SKM-1 (cell line): ENCODE measurements around the gene LINGO3.
"Not testable (repeated sequence)": the region's sequence is repeated elsewhere in the genome, so short reads cannot be mapped to it uniquely, and the experiment has no call there.

Experiments
- DNase-seq: peaks from one replicate; lab custom pipeline; 2025; ENCODE audit not compliant: unreplicated experiment; lab: John Stamatoyannopoulos, UW

The LINGO3 gene

DNA sequence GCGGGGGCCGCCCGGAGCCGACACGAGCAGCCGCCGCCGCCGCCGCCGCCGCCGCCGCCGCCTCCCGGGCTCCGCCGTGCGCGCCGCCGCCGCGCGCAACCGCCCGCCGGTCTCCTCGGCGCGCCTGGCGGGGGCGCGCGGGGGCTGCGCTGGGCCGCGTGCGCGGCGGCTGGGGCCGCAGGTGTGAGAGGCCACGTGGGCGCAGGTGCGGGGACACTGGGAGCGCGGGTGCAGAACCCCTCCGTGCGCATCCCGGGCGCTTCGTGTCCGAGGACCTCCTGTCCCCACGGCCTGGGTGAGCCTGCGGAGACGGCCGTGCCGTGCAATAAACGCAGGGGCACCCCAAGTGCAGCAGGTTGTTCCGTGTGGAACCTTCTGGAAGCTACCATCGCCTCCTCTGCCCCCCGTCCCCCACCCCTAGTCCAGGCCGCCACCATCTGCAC, at the start of gene LINGO3:
Gene LINGO3 (minus strand): TSS at position 41 of the 443 bp plus-strand sequence. CDS start 16,378 bp downstream, outside the sequence.
- DNase-seq: no peak

DNA sequence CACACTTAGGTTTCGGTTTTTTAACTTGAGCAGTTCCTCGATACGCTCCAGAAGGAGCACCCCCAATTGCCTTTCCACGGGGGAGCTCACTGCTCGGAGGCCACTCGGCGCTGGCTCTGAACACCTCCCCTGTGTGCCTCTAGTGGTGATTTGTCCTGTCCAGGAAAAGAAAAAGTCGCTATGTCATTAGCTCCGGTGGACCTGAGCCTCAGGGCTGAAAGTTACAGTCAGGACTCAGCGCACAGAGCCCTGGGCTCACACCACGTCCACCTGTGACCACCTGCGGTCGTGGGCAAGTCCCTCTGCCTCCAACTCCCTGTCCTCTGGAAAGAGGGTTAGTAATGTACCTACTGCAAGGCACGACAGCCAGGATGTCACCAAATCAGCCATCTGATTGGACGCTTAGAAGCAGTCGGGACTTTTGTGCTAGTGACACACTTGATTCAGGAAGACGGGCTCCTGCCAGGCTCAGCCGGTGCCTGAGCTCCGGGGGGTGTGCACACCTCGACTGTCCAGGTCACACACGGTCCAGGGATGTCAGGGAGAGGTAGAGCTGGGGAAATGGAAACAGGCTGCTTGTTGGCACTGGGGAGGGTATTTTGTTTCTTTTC, 48.2 kb upstream of the LINGO3 start:
- DNase-seq: no peak

GRCh38 chr19:2355168-2356035, 47.4 kb upstream of the LINGO3 start:
- no peak for DNase-seq

GRCh38 chr19:2354670-2355069, 46.7 kb upstream of the LINGO3 start:
- DNase-seq: no peak

DNA sequence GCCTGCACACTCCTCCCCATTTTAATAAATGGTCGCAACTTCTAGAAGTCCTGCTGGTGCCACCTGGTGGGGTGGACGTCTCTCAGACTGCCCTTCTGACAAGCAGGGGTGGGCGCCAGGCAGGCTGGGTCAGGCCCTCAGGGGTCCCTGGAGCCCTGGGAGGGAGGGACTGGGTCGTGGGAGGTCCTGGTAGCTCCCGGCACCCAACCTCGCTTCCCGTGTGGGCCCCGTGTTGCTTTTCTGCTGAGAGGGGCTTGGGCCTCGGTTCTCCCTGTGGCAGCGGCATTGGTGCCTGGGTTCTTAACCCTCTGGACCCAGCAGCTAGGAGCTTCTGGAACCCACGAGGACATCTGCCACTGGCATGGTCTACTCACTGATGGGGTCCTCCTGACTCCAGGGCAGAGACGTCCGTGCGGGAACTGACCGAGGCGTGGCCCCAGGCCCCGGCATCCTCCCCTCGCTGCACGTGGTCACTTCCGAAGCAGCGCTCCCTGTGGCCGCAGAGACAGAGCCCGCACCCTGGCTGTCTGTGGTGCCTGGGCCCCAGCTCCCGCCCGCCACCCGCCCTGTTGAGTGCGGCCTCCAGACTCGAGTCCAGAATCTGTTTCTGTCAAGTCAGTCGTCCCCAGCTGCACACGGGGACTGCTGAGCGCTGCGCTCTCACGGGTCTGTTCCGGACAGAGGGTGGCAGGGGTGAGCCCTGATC, 46.1 kb upstream of the LINGO3 start:
- no peak for DNase-seq

DNA sequence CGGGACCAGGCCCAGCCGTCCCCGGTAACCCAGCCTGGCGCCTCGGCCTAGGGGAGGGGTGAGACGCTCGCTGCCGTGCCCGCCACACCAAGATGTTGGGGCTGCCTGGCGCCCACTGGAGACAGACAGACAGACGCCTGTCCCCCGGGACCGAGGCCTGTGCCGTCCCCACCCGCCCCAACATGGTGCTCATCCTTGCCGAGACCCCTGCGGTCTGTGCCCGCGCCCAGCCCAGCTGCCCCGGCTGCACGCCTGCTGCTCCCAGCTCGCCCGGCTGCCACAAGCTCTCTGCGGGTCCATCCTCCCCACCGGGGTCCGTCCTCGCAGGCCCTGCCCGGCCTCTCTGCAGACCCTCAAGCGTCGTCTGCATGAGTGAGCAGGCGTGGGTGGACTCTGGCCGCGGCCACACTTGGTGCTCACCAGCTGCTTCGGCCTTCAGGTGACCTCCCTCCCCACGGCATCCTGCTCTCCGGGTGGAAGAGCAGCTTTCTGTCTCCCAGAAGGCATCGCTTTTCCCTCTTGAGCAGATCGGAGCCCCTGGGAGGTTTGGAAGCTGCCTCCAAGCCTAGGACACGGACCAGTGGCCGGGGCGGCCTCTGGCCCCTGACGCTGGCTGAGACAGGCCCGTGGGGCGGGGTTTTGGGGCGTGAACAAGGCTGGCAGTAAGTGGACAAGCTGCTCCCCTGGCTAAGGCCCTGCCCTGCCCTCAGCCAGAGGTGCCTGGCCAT, 45.4 kb upstream of the LINGO3 start:
- no peak for DNase-seq

- no peak for DNase-seq
Measured at GRCh38 chr19:2352121-2352520, 44.2 kb upstream of the LINGO3 start.

DNA sequence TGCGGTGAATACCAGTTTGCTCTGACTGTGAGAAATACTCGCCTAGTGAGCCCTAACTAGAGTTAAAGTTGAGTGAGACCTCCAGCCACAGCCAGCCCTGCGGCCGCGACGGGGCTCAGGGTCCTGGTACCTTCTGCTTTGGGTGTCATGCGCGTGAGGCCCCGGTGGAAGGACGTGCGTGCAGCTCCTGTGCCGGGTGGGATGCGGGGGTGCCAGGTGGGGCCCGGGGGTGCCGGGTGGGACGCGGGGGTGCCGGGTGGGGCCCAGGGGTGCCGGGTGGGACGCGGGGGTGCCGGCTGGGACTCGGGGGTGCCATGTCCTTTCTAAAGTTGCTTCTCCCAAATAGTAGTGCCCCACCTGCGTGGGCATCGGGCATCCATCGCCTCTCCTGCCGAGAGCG, 43.6 kb upstream of the LINGO3 start:
- no peak for DNase-seq

GRCh38 chr19:2350656-2351055, 42.7 kb upstream of the LINGO3 start:
- no peak for DNase-seq

GRCh38 chr19:2349818-2350217, 41.9 kb upstream of the LINGO3 start:
- DNase-seq: not testable (repeated sequence)

- no peak for DNase-seq
Measured at GRCh38 chr19:2345794-2346663, 38.1 kb upstream of the LINGO3 start.

DNA sequence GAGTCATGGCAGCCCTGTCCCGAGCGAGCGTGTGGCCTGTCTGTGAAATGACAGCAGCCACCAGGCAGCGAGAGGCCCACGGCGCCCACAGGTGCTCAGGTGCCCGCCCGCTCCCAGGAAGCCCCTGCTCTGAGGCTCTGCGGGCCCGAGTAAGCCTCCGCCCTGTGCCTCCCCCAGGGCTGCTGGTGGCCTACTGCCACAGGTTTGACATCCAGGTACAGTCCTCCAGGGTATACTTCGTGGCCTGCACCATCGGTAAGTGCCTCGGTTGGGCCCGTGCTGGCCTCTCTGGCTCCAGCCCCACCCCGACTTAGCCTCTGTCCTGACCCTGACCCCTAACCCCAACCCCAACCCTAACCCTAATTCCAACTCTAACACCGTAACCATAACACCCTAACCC, 37.1 kb upstream of the LINGO3 start:
- DNase-seq: no peak

- no peak for DNase-seq
Measured at GRCh38 chr19:2344381-2344870, 36.5 kb upstream of the LINGO3 start.

DNA sequence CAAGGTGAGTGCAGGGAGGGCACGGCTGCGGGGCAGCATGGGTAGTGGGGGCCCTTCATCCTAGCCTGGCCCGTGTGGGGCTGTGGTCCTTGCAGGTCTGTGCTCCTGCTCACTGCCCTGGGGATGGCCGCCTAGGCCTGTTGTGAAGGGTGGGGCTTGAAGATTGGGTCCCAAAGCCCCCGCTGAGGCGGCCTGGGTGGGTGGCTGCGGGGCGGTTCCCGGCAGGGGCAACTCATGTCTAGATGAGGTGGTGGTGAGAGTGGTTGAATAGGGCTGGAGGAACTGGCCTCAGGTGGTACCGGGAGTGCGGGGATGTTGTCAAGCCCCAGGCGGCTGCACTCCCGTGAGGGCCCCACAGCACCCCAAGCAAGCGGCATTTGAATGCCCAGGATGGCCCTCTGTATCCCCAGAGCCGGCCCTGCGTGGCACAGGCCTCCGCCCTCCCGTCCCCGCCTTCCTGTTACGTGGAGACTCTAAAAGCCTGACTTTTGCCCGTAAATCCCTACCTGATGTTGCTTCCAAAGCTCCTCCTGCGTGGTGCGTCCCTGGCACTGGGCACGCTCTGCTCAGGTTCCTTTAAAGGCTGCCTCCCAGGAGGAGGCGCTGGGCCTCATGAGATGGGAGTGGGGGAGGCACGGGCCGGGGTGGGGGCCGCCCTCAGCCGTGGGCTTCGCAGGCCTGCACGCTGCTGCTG, 35.5 kb upstream of the LINGO3 start:
- DNase-seq: no peak

GRCh38 chr19:2342656-2343288, 34.8 kb upstream of the LINGO3 start:
- no peak for DNase-seq

DNA sequence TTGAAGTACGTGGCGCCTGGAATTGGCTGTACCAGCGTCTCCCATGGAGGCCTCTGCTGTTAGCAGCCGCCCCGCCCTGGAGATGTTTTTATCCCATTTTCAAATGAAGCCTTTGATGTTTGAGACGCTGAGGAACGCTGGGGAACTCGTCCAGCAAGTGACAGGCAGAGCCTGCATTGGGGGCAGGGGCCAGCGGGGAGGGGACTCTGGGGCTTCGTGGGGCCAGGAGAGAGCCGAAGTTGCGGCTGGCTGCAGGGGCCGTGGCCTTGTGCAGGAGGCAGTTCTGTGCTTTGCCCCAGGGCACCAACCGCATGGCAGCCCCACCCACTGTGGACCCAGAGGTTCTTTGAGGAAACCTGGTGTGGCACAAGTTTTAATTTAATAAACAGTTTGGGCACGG, 34.0 kb upstream of the LINGO3 start:
- no peak for DNase-seq

DNA sequence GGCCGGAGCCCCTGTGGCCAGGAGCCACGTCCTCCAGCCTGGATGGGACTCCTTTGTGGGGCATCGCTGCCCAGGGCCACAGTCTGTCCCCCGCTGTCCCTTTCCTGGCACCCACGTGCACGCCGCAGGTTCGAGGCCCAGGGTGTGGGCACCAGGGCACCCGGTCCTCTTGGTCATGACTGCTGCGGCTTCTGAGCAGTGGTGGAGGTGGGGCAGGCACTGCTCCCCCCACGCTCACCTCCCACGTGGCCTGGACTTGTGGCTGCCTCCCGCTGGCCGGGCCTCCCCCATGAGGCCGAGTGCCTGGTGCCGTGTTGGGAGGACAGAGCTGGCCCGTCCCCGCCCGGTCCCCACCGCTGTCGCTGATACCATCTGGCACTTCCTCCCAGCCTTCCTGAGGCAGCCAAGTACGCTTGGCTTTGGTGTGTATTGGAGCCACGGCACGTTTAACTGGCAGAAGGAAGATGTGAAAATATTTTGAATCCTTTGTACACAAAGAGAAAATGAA, 33.3 kb upstream of the LINGO3 start:
- no peak for DNase-seq

- no peak for DNase-seq
Measured at GRCh38 chr19:2340496-2341243, 32.7 kb upstream of the LINGO3 start.
